Measurements from ENCODE around the gene WRAP53. TPM values are rescaled to one million over a fixed set of nuclear protein-coding genes. Genes with fewer than 3 reads are reported as not detected.

Gene WRAP53
- total and polyA plus RNA-seq, 2 of the 13 experiments (the other 11 are each of a cell fraction or from before 2014, with no cell fraction given) = 7.0 to 19.5 TPM

GRCh38 chr17:7712111-7712771 is 24.0 kb downstream of the WRAP53 start:
- H2AFZ ChIP-seq (ENCODE audit: low read length) = no peak overlapping the region
- FAIRE-seq (no peak), ATAC-seq (no peak), DNase-seq (ENCODE audit: low spot score) (no peak)
- no peaks in the 10 kb centered on the region for H3K9me3 ChIP-seq (ENCODE audit: low read length)
- no peaks in the 10 kb centered on the region for H3K79me2 ChIP-seq (ENCODE audit: insufficient read depth, low read length)
- 14% methylated on average over 11 of the region's 19 CpGs for WGBS (ENCODE audit: low lambda C conversion rate)
- no peak overlapping the region for H3K4me3 ChIP-seq (replicated peaks in 1 of 3; ENCODE audit: insufficient read depth in 1 of 3, low read depth in 2 of 3, low read length in 3 of 3)
- no peaks in the 10 kb centered on the region for H3K36me3 ChIP-seq (replicated peaks in 1 of 2; ENCODE audit: control insufficient read depth in 1 of 2, insufficient read depth in 2 of 2, low read length in 2 of 2)
- ChIA-PET CTCF (ENCODE audit: low intra/inter-chr PET ratio, low total read pairs) (no interaction called here), POLR2A (no interaction called here)
- H3K4me2 ChIP-seq (ENCODE audit: low read depth, low read length) = peak overlapping the region; percentile 36; the same call in 1 of the 2 replicates
- BruUV-seq (replicated peaks) = no TSS peak
- in situ Hi-C loops (cut with HindIII; ENCODE audit: extremely low pct_ligation_motif_present, low pct_unique_long_range_greater_than_20kb) (no loop called here), intact Hi-C loops (cut with micrococcal nuclease; ENCODE audit: unreplicated experiment) (no loop called here)
- peaks cover 23% of the 10 kb centered on the region for H3K4me1 ChIP-seq (ENCODE audit: insufficient read depth, low read length)
- H3K27ac ChIP-seq (ENCODE audit: extremely low read length, insufficient read depth, low read length) = no peak overlapping the region
- no peaks in the 10 kb centered on the region for H4K20me1 ChIP-seq (ENCODE audit: insufficient read depth, low read length)
- H3K9ac ChIP-seq (ENCODE audit: insufficient read depth, low read depth, low read length) = no peak overlapping the region
- peak; percentile 55; the same call in 1 of the 2 replicates for TF ChIP-seq RFX1 (IDR thresholded peaks at IDR 0.05)
- TF ChIP-seq, protein P1, sequence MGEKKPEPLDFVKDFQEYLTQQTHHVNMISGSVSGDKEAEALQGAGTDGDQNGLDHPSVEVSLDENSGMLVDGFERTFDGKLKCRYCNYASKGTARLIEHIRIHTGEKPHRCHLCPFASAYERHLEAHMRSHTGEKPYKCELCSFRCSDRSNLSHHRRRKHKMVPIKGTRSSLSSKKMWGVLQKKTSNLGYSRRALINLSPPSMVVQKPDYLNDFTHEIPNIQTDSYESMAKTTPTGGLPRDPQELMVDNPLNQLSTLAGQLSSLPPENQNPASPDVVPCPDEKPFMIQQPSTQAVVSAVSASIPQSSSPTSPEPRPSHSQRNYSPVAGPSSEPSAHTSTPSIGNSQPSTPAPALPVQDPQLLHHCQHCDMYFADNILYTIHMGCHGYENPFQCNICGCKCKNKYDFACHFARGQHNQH (CRISPR knock-in tag; IDR thresholded peaks at IDR 0.05) = no peak
- TF ChIP-seq ZNF768 (CRISPR knock-in tag; IDR thresholded peaks at IDR 0.05) = peak; percentile 88
- no peak for TF ChIP-seq HOXD1 (CRISPR knock-in tag; IDR thresholded peaks at IDR 0.05)
- no peak for TF ChIP-seq RFX5 (IDR thresholded peaks at IDR 0.05; ENCODE audit: low read depth, low read length)
- TF ChIP-seq CREM (IDR thresholded peaks at IDR 0.05) = no peak
- TF ChIP-seq CREM (CRISPR knock-in tag; IDR thresholded peaks at IDR 0.05) = no peak
- TF ChIP-seq ETV5 (CRISPR knock-in tag; IDR thresholded peaks at IDR 0.05; ENCODE audit: borderline replicate concordance) = no peak
- H3K27me3 ChIP-seq (ENCODE audit: control insufficient read depth in 1 of 2, insufficient read depth in 2 of 2, low read length in 2 of 2) = peaks cover 8 to 70% of the 10 kb centered on the region in 2 experiments

GRCh38 chr17:7713782-7714181 is 25.5 kb downstream of the WRAP53 start:
- H3K4me1 ChIP-seq (ENCODE audit: insufficient read depth, low read length) = peaks cover 31% of the 10 kb centered on the region
- ATAC-seq (no peak), FAIRE-seq (no peak), DNase-seq (ENCODE audit: low spot score) (no peak)
- in situ Hi-C loops (cut with HindIII; ENCODE audit: extremely low pct_ligation_motif_present, low pct_unique_long_range_greater_than_20kb) = no loop called here
- CTCF ChIA-PET (ENCODE audit: low intra/inter-chr PET ratio, low total read pairs) = no interaction called here
- POLR2A ChIA-PET = interaction anchor here (1.4 kb wide), 1 partner anchor 26 kb away, joined by 5 read pairs; the partner anchor contains the start of gene TP53
- no TSS peak for BruUV-seq (replicated peaks)
- H3K9ac ChIP-seq (ENCODE audit: insufficient read depth, low read depth, low read length) = no peak overlapping the region
- no peaks in the 10 kb centered on the region for H3K9me3 ChIP-seq (ENCODE audit: low read length)
- no peak overlapping the region for H3K4me2 ChIP-seq (ENCODE audit: low read depth, low read length)
- H2AFZ ChIP-seq (ENCODE audit: low read length) = no peak overlapping the region
- no peaks in the 10 kb centered on the region for H3K36me3 ChIP-seq (replicated peaks in 1 of 2; ENCODE audit: control insufficient read depth in 1 of 2, insufficient read depth in 2 of 2, low read length in 2 of 2)
- H3K79me2 ChIP-seq (ENCODE audit: insufficient read depth, low read length) = no peaks in the 10 kb centered on the region
- H3K4me3 ChIP-seq (replicated peaks in 1 of 3; ENCODE audit: insufficient read depth in 1 of 3, low read depth in 2 of 3, low read length in 3 of 3) = no peak overlapping the region
- H3K27me3 ChIP-seq (ENCODE audit: control insufficient read depth in 1 of 2, insufficient read depth in 2 of 2, low read length in 2 of 2) = peaks cover 5 to 72% of the 10 kb centered on the region in 2 experiments
- H4K20me1 ChIP-seq (ENCODE audit: insufficient read depth, low read length) = no peaks in the 10 kb centered on the region
- no peak for TF ChIP-seq ZNF431 (CRISPR knock-in tag; IDR thresholded peaks at IDR 0.05; ENCODE audit: borderline replicate concordance, low read depth)
- TF ChIP-seq ZNF3 (CRISPR knock-in tag; IDR thresholded peaks at IDR 0.05) = no peak
- no peak for TF ChIP-seq ZC3H13 (CRISPR knock-in tag; IDR thresholded peaks at IDR 0.05)
- TF ChIP-seq ZEB1 (IDR thresholded peaks at IDR 0.05; ENCODE audit: insufficient replicate concordance, low read depth) = no peak
- TF ChIP-seq NPAS2 (CRISPR knock-in tag; IDR thresholded peaks at IDR 0.05; ENCODE audit: borderline replicate concordance) = no peak
- no peak for TF ChIP-seq ZNF501 (CRISPR knock-in tag; IDR thresholded peaks at IDR 0.05)
- intact Hi-C loops (cut with micrococcal nuclease; ENCODE audit: unreplicated experiment) = no loop called here
- no peak overlapping the region for H3K27ac ChIP-seq (ENCODE audit: extremely low read length, insufficient read depth, low read length)
- 11% methylated on average over 9 of the region's 9 CpGs for WGBS (ENCODE audit: low lambda C conversion rate)
